Activated T-cell treated with anti-CD3 and anti-CD28 coated beads for 48 hours (primary cell): ENCODE data around the gene SDR9C7.
"Not testable (repeated sequence)": the region's sequence is repeated elsewhere in the genome, so short reads cannot be mapped to it uniquely, and the experiment has no call there.

Experiments
- DNase-seq: peaks from one replicate; pipeline ENCODE4 v3.0.0-alpha.2; 2020; ENCODE audit warnings: low read depth

SDR9C7 gene

DNA sequence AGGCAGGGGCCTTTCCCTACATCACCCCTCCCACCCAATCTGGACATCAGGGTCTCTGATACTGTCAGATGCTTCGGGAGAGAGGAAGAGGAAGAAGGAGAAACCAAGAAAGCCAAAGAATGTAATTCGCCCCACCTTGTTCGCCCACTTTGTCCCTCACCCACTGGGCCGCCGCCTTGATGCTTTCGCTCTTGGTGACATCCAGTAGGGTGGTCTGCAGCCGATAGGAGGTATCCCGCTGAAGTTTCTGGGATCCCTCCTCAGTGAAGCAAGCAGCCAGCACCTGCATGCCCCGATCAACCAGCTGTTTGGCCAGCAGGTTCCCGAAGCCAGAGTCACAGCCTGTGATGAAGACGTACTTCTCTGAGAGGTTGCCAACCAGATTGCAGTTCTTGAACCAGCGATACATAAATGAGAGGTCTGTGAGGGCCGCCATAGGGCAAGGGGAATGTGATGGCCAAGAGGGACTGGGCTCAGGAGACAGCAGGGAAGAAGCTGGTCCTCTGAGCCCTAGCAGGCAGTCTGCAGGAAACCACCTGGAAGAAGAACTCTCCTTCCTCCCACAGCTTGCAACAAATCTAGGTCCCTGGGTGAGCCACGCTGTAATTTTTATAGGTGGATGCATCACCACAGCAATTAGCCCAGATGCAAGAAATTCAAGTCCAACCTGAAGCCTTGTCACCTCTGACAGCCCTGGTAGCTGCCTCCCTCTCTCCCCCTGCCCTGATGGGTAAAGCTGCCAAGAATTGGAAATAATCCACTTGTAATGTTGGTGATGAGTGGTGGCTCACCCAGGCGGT lies at the start of gene SDR9C7:
Gene SDR9C7 (minus strand): TSS at position 583 of the 800 bp plus-strand sequence. CDS start 147 bp downstream, at position 436.
- DNase-seq: no peak

- DNase-seq: no peak
Measured at GRCh38 chr12:56983386-56983785, 49.2 kb upstream of the SDR9C7 start.

GRCh38 chr12:56982578-56983236 lies 48.5 kb upstream of the SDR9C7 start:
- not testable (repeated sequence) for DNase-seq

DNA sequence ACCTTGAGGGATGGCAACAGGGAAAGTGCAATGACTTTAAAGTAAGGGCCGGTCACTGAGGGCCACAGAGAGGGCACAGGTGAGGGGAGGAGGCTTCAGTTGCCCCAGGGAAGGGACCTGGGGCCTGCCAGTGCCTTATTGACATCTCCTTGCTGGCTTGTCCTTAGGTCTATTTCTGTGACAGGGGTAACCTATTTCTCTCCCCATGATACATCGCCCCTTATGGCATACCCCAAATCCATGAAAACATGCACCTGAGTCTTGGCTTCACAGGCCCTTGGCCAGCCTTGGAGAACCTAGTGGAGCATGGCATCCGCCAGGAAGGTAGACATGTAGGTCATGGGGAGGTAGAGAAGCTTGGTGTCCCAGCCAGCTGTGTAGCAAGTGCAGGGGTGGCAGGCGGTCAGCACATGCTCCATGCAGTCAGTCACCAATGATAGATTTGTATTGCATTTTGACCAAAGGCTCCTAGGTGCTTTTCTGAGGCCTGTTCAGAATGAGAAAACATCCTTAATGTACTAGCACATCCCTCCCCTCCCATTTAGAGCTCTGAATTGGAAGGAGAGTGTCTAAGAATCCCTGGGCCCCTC lies 46.8 kb upstream of the SDR9C7 start:
- DNase-seq: no peak

DNA sequence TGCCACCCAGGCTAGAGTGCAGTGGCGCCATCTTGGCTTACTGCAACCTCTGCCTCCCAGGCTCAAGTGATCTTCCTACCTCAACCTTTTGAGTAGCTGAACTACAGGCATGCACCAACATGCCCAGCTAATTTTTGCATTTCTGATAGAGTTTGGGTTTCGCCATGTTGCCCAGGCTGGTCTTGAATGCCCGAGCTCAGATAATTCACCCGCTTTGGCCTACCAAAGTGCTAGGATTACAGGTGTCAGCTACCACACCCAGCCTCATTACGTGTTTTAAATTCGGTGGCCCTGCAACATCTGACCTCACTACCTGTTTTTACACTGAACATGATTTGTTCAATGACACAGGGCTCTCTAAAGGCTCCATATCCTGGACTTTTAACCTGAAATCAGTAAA lies 46.1 kb upstream of the SDR9C7 start:
- no peak for DNase-seq

DNA sequence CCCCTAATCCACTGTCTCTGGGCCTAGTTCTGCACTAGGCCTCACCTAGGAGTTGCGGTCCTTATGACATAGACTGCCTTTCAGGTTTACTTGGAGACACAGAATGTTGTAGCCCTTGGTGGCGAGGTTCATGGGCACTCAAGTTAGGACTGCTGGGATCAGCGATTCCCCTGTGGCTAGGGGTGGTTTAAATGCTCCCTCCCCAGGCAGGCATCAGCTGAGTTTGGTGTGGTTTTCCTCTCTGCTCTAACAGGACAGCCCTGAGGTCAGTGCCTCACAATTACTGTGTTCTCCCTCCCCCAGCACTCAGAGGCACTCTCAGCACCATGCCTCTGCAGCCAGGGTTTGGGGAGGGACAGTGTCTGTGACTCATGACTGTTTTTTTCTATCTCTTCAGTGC lies 45.4 kb upstream of the SDR9C7 start:
- DNase-seq: no peak

GRCh38 chr12:56978397-56979138 lies 44.4 kb upstream of the SDR9C7 start:
- no peak for DNase-seq

DNA sequence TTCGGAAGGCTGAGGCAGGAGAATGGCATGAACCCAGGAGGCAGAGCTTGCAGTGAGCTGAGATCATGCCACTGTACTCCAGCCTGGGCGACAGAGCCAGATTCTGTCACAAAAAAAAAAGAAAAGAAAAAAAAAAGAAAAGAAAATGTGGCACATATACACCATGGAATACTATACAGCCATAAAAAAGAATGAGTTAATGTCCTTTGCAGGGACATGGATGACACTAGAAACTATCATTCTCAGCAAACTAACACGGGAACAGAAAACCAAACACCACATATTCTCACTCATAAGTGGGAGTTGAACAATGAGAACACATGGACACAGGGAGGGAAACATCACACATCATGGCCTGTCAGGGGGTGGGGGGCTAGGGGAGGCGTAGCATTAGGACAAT lies 43.2 kb upstream of the SDR9C7 start:
- DNase-seq: not testable (repeated sequence)

- not testable (repeated sequence) for DNase-seq
Measured at GRCh38 chr12:56974224-56974623, 40.0 kb upstream of the SDR9C7 start.

GRCh38 chr12:56968910-56969309 lies 34.7 kb upstream of the SDR9C7 start:
- not testable (repeated sequence) for DNase-seq

DNA sequence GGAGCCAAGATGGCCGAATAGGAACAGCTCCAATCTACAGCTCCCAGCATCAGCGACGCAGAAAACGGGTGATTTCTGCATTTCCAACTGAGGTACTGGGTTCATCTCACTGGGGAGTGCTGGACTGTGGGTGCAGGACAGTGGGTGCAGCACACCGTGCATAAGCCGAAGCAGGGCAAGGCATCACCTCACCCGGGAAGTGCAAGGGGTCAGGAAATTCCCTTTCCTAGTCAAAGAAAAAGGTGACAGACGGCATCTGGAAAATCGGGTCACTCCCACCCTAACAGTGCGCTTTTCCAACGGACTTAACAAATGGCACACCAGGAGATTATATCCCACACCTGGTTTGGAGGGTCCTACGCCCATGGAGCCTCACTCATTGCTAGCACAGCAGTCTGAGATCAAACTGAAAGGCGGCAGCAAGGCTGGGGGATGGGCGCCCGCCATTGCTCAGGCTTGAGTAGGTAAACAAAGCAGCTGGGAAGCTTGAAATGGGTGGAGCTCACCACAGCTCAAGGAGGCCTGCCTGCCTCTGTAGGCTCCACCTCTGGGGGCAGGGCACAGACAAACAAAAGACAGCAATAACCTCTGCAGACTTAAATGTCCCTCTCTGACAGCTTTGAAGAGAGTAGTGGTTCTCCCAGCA lies 31.9 kb upstream of the SDR9C7 start:
- DNase-seq: not testable (repeated sequence)

- DNase-seq: not testable (repeated sequence)
Measured at GRCh38 chr12:56965124-56965523, 30.9 kb upstream of the SDR9C7 start.

DNA sequence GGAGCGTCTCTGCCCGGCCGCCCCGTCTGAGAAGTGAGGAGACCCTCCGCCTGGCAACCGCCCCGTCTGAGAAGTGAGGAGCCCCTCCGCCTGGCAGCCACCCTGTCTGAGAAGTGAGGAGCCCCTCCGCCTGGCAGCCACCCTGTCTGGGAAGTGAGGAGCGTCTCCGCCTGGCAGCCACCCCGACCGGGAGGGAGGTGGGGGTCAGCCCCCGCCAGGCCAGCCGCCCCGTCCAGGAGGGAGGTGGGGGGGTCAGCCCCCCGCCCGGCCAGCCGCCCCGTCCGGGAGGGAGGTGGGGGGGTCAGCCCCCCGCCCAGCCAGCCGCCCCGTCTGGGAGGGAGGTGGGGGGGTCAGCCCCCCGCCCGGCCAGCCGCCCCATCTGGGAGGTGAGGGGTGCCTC lies 29.3 kb upstream of the SDR9C7 start:
- not testable (repeated sequence) for DNase-seq

DNA sequence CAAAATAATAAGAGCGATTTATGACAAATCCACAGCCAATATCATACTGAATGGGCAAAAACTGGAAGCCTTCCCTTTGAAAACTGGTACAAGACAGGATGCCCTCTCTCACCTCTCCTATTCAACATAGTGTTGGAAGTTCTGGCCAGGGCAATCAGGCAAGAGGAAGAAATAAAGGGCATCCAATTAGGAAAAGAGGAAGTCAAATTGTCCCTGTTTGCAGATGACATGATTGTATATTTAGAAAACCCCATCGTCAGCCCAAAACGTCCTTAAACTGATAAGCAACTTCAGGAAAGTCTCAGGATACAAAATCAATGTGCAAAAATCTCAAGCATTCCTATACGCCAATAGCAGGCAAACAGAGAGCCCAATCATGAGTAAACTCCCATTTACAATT lies 28.0 kb upstream of the SDR9C7 start:
- not testable (repeated sequence) for DNase-seq

DNA sequence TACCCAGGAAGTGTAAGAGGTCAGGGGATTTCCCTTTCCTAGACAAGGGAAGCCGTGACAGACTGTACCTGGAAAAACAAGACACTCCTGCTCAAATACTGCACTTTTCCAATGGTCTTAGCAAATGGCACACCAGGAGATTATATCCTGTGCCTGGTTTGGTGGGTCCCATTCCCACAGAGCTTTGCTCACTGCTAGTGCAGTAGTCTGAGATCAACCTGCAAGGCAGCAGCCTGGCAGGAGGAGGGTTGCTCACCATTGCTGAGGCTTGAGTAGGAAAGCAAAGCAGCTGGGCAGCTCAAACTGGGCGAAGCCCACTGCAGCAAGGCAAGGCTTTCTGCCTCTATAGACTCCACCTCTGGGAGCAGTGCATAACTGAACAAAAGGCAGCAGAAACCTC lies 24.2 kb upstream of the SDR9C7 start:
- no peak for DNase-seq

DNA sequence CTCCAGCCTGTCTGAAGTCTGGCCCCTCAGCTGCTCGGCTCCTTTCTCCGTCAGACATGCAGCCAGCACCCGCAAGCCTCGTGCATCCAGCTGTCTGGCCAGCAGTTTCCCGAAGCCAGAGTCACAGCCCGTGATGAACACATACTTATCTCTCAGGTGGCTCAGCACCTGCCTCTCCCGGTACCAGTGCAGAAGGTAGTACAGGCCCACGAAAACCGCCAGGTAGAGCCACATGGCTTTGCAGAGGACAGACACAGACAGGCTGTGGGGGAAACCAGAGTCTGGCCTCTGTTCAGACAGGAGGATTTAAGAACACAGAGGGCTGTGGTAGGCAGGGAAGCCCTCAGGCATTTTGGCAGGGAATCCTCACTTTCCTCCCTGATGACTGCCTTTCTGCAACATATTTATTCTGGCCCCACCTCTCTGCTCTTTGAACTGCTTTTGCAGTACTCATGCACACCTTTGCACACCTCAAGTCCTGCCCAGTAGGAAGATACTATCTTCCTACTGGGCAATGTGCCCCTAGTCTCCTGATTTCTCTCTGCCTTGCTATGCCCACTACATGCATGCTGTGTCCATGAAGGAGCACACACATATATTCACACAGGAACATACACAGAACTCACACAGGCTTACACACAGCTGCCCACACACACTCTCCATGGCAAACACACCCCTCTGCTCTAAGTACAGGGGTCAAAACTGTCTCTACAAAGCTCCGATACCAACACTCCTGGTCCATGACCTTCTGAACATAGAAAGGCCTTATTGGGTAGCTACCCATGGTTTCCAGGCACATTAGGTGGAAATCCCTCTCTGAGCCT lies 23.2 kb upstream of the SDR9C7 start, which contains the start of gene RDH16:
Gene RDH16 (minus strand): TSS at position 380 of the 824 bp plus-strand sequence. CDS start 146 bp downstream, at position 234.
- DNase-seq: no peak

DNA sequence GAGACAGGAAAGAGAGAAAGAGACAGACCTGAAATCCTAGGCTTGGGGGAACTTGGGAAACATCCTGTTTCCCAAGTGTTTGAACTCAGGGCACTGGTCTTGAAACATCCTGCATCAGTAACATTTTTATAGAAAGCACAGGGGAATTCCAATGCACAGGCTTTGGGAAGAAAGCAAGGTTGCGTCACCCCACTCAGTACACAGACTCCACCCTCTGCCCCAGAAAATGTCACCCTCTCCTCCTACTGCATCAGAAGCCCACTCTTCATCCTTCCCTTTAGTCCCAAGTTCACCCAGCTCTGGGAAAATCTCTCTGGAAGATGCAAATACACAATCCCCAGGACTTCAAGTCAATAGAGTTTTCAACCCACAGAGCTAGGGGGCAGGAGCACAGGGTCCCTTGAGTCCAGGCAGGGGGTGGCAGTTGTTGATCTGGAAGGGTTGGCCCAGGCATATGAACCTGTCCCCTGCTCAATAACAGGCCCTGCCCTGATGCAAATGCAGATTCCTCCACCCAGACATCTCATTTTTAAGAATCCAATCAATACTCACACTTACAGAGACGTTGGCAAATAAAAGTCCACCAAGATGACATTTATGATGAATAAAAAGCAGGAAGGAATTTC lies 21.5 kb upstream of the SDR9C7 start:
- no peak for DNase-seq

GRCh38 chr12:56954958-56955355 lies 20.7 kb upstream of the SDR9C7 start:
- DNase-seq: no peak

DNA sequence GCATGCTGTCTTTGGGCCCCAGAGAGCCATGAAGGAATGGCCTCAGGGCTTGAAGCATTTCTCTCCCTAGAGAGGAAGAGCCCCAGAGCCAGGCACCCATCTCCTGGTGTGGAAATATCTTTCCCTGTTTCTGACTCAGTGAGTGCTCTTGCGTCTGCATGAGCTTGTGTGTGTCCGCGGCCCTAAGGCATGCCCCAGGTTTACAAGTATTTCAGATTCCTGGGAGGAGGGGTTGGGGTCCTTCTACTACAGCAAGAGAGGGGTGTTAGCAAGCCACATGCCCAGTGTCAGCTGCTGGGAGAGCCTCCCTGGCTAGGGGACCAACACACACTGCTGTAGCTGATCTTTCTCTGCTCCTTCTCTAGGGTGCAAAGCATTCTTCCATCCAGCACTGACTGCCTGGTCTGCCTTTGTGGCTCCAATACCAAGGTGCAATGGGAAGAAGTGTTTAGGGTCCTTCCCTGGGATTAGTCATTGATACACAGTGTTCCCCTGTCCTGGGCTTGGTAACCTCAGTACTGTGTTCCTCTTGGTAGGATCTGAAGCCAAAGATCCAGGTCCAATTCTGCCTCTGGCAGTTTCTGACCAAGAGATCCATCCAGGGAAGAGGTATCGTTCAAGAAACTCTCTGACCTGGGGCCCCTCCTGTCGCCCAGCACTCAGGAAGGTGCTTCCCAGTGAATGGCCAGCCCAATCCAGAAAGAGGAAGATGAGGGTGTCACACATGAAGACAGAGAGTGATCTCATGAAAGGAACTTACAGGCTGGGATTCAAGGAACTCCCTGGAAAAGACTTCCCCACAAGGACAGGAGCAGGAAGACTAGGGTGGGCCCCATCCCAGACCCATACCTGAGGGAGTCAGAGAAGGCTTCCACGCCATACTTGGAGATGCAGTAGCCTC lies 20.1 kb upstream of the SDR9C7 start:
- DNase-seq: no peak
